ACHN (cell line): ENCODE measurements around the gene SSC5D.

ENCODE experiments used
- DNase-seq: peaks from one replicate; pipeline ENCODE4 v3.0.0-alpha.2; 2015
- in situ Hi-C: cut with HindIII; loops from 2 replicates; pipeline ENCODE4 v1.10.0; 2017; ENCODE audit warnings: low sequenced_read_pairs, low pct_ligation_motif_present, low pct_unique_long_range_greater_than_20kb

SSC5D gene

GRCh38 chr19:55483706-55484592 is 4.3 kb upstream of the SSC5D start:
- DNase-seq = no peak

GRCh38 chr19:55484593-55485438 is 3.4 kb upstream of the SSC5D start, which contains the start of gene NAT14:
Gene NAT14, plus strand, starts transcription at chr19:55485188. Its CDS starts 521 bp downstream, at chr19:55485709.
- in situ Hi-C loops = no loop called here
- DNase-seq = peak; percentile 60

More at GRCh38 chr19:55483706-55484592, 4.3 kb upstream of the SSC5D start:
- in situ Hi-C loops = no loop called here

- DNase-seq = no peak
Measured at GRCh38 chr19:55485439-55486011, 2.7 kb upstream of the SSC5D start.

GRCh38 chr19:55486043-55486970 is 1.9 kb upstream of the SSC5D start:
- no peak for DNase-seq
- in situ Hi-C loops = no loop called here

More at GRCh38 chr19:55485439-55486011, 2.7 kb upstream of the SSC5D start:
- in situ Hi-C loops = no loop called here

- in situ Hi-C loops = no loop called here
- peak; percentile 83 for DNase-seq
Measured at GRCh38 chr19:55486971-55487923, 989 bp upstream of the SSC5D start.

GRCh38 chr19:55488986-55489710 is 912 bp downstream of the SSC5D start:
- no peak for DNase-seq
- in situ Hi-C loops = no loop called here

- in situ Hi-C loops = no loop called here
- DNase-seq = no peak
Measured at GRCh38 chr19:55489711-55490477, 1.7 kb downstream of the SSC5D start.

GRCh38 chr19:55490478-55491432 is 2.5 kb downstream of the SSC5D start:
- in situ Hi-C loops = no loop called here

GRCh38 chr19:55491546-55492360 is 3.5 kb downstream of the SSC5D start:
- no peak for DNase-seq
- in situ Hi-C loops = no loop called here

More at GRCh38 chr19:55490478-55491432, 2.5 kb downstream of the SSC5D start:
- DNase-seq = no peak

- in situ Hi-C loops = no loop called here
- DNase-seq = no peak
Measured at GRCh38 chr19:55492362-55492944, 4.2 kb downstream of the SSC5D start.

- in situ Hi-C loops = no loop called here
- DNase-seq = no peak
Measured at GRCh38 chr19:55493052-55493644, 4.9 kb downstream of the SSC5D start.

- no peak for DNase-seq
Measured at GRCh38 chr19:55493645-55494171, 5.5 kb downstream of the SSC5D start.

GRCh38 chr19:55494172-55494761 is 6.0 kb downstream of the SSC5D start:
- no peak for DNase-seq
- in situ Hi-C loops = no loop called here

More at GRCh38 chr19:55493645-55494171, 5.5 kb downstream of the SSC5D start:
- in situ Hi-C loops = no loop called here
